ENCODE measurements around the gene TBXA2R.

TBXA2R gene

DNA sequence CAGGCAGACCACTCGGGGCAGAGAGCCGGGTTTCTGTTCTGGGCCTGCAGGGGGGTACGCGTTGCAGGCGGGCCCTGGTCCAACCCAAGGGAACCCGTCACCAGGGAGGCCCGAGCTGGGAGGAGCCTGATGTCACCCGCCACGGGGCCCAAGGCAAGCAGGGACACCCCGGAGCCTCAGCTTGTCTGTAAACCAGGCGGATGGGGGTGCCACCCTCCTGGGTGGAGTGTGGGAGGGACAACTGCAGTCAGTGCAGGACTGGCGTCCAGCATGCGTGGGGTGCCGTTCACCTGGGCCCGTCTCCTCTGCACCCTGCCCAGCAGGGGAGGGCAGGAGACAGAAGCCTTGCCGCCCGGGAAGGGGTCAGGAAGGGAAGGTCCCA, 12.9 kb upstream of the TBXA2R start:
- DNase-seq (ENCODE audit: low read depth, low spot score), result no peak

DNA sequence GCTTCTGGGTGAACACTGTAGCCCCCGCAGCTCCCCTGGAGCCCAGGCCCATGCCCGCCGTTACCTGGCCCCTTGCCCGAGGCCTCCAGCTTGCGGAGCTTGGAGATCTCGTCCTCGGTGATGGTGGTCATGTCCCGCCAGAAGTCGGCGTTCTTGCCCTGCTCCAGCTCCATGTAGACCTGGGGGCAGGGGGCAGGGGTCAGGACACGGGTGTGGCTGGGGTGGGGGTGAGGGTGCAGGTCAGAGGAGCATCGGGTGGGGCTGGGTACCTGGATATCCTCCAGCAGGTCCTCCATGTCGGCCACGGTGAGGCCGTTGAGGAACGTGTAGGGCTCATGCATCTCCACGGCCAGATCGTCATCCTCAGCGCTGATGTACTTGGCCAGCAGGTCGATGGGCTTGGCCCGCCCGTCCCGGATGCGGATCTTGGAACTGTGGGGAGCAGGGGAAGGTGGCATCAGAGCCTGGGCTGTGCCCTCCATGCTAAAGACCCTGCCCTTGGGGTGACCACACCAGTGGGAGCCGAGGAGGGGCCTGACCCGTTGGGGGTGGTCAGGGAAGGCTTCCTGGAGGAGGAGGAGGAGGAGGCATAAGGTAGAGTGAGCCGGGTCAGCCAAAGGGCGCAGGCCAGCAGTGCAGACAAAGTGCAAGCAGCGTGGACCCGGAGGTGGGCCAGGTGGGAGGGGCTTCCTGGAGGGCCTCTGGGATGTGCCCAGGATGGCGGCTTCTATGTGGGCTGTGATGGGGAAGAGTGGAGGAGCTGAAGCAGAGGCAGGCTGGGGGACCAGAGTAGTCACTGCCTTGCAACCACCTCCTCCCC, 12.3 kb upstream of the TBXA2R start:
- DNase-seq (ENCODE audit: low read depth, low spot score), result no peak

DNA sequence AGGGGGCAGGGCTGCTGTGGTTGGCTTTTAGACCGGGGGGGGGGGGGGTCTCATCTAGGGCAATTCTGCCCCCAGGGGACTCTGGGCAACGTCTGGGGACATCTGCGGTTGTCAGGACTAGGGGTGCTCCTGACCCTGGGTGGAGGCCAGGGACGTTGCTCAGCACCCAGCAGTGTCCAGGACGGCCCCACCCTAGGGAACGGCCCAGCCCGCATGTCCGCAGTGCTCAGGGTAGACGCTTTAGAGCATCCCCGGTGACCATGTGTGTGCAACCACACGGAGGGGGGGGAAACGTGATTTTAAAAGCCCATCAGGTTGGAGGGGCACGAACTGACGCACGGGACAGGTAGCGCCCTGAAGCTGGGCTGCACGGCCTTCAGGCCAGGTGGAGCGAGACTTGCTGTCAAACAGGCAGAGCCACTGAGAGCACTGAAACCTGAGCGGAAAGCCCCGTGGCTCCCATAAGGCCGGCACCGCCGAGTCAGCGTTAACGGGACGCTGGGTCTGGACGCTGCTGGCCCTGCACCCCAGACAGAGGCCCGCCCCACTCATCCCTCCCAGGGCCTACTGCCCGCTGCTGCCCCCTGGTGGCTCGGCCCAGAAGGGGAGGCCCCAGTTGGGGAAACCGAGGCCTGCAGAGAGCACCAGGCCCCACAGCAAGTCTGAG, 11.6 kb upstream of the TBXA2R start:
- peak; percentile 21 for DNase-seq (ENCODE audit: low read depth, low spot score)

DNA sequence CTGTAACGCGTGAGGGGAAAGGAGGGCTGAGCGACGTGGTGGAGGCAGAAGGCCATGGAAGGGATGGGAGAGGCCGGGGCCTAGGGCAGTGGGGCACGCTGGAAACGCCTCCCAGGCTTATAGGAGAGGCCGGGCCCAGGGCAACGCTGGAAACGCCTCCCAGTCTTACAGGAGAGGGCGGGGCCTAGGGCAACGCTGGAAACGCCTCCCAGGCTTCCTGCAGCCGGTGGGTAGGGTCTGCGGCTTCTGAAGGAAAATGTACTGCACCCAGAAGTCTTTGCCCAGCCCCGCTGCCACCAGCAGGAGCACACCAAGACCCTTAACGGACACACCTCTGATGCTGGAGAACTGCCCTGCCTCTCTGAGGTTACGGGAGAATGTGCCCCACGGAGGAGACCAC, 10.8 kb upstream of the TBXA2R start:
- no peak for DNase-seq (ENCODE audit: low read depth, low spot score)

DNA sequence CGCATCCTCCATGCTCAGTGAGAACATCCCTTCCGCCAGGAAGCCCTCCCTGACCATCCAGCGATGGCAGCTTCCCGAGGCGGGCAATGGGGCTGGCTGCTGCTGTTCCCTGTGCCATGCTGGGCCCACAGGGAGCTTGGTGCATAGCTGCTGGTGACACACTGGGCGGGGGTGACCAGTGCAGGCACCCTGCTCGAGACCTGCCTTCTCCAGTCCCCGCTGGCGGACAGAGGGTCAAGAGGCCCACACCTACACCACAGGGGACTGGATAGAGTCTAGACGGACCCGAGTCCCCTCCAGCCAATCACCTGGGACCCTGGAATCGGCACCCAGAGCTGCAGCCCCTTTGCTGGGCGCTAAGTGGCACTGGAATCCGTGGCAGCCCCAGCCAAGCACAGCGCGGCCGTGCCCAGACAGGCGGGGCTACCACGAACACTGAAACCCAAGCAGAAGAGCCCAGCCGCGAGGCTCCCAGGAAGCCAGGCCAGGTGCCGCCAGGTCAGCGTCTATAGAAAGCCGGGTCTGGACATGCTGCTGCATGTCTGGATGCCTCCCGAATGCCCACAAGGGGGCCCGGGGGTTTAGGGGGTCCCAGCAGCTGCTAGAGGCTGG, 9.0 kb upstream of the TBXA2R start:
- no peak for DNase-seq (ENCODE audit: low read depth, low spot score)

DNA sequence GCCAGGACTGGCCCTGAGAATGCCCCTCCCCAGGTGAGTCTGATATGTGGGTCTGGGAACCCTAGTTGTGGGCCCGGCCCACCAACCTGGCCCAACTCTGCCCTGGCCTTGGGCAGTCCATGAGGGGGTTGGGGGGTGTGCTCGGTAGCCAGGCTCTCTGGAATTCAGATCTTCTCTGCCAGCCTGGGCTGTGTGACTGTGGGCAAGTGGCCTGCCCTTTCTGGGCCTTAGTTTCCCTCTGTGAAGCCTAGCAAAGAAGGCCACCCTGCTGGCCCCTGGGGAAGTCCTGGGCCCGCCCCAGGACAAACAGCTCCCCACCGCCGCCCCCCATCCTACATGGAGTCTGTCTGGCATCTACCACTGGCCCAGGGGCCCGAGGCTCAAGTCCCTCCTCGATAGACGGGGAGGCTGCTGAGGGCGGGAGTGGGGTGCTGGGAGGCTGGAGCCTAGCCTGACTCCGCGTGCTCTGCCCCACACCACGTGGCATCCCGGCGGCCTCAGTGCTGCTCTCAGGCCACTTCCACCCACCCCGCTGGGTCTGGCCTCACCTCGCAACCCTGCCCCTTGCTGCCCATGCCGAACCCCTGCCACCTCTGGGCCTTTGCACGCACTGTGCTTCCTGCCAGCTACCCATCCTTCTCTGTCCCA, 8.3 kb upstream of the TBXA2R start:
- no peak for DNase-seq (ENCODE audit: low read depth, low spot score)

DNA sequence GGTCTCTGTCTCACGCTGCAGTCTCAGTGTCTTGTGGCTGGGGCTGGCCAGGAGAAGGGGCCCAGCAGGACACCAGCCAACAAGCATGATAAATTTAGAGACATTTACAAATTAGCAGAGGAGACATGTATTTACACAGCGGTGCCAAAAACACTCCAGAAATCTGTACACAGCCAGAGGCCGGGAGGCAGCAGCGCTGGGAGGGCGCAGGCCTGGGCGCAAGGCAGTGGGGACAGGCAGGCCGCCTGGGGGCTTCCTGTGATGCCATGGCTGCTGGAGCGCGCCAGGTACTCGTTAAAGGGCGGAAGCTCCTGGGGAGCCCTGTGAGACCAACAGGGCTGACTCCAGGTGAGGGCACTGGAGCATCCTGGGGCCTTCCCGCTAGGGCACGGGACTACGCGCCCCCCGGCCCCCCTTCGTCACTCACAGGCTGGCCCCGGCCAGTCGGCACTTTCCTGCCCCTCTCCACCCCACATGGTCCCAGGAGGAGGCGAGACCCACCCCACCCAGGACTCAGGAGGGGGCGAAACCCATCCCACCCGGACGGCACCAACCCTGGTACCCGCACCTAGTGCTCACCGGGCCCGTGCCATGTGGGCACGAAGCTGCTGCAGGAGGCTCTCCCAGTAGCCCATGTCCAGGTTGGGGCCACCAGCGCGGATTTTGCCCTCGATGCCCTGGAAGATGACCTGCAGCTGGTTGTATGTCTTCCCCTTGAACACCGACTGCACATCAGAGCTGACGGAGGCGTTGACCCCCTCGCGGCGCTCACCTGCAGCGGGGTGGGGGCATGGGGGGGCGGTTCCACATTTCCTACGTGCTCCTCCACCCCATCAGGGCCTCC, 7.4 kb upstream of the TBXA2R start:
- no peak for DNase-seq (ENCODE audit: low read depth, low spot score)

DNA sequence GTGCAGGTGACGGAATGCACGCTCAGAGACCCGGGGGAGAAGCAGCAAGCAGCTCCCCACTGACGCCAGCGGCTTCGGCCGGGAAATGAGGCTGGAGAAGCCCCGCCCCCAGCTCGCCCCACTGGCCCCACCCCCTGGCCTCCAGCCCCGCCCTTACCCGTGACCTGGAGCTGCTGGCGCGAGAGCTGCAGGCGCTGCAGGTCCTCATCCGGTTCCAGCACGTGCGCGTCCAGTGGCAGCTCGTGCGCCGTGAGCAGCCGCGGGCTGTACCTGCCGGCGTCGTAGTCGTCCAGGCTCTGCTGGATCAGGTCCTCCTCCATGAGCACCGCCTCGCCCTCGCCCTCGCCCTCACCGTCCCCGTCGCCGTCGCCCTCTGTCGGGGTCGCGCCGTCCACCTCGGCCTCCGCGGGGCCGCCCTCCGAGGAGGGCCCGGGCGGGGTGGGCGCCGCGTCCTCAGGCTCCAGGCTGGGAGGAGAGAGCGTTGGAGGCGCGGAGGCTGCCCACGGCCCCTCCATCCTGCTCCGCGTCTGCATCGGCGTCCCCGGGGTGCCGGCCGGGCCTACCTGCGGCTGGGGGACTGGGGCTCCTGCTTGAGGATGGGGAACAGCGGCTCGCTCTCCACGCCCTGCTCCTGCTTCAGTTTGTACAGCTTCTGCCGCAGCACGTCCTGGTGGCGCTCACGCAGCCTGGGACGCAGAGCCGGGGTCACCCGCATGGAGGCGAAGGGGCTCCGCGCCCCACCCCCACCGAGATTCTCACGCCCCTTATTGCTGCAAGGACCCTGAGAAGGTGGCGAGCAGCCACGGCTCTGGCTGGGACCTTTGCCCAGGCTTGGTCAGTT, 6.4 kb upstream of the TBXA2R start:
- no peak for DNase-seq (ENCODE audit: low read depth, low spot score)

DNA sequence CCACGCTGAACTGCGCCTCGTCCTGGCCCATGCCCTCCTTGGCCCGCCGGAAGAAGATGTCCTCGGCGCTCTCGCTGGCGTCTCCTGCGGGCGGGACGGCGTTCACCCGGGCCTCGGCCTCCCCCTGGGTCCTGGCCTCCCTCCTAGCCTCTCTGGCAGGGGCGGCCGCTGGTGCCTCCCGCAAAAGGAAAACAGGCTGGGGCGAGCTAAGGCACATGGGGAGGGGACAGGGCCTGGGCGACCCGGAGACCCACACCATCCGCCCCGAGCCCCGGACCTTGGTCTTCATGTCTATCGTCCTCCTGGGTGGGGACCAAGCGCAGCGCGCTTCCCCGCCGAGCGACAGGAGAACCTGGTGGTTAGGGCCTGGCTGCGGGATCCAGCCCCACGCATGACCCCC, 5.7 kb upstream of the TBXA2R start:
- DNase-seq (ENCODE audit: low read depth, low spot score), result no peak

DNA sequence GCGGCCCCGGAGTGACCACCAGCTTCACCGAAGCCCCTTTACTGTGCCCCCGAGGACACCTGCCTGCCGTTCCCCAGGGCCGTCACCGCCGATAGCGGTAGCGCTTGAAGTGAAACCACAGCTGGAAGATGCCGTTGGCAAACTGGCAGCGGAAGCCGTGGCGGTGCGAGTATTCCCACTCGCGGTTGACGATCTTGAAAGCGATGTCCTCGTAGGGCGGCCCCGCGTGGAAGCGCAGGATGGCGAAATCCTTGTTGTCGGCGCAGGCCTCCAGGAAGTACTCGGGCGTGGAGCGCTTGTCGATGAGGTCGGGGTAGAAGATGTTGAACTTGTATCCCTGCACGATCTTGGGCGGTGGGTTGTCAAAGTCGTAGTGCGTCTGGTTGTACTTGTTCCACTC, 5.2 kb upstream of the TBXA2R start:
- DNase-seq (ENCODE audit: low read depth, low spot score), result no peak

DNA sequence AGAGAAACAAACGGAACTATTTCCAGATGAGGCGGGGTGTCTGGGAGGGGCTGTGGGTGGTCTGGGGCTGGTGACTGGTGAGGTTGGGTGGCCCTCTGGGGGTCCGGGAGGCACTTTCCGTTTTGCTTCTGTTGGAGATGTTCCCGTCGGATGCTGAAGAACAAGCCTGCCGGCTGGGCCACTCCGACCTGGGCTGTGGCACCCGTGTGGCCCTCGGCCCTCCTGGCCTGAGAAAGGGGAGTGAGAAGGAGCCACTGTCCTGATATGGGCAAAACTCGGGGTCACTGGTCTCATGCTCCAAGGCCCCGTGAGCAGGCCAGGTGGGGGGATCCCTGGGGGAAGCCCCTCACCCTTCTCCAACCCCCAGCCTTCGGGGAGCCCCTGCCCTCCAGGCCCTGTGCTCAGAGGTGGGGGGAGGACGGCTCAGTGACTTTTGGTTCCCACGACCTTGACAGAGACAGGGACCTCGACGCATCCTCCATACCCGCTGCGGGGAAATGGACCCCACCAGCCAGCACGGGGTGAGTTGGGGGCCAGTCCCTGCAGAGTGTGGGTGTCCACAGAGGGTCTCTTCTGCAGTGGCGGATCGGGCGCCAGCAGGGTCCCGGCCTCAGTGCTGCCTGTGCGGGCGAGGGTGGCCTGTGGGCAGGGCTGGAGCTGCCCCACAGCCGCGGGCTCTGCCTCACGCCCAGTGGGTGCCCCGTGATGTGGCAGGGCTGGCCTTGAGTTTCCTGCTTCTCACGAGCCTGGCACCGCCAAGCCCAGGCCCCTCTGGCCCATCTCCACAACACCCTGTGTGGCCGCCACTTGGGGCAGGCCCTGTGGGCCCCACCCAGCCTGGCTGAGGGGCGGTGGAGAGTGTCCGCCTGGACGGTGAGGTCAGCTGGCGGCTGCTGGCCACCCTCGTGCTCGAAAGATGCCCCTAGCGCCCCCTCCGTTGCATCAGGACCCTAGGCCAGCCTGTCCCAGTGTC, 4.4 kb upstream of the TBXA2R start:
- no peak for DNase-seq (ENCODE audit: low read depth, low spot score)

DNA sequence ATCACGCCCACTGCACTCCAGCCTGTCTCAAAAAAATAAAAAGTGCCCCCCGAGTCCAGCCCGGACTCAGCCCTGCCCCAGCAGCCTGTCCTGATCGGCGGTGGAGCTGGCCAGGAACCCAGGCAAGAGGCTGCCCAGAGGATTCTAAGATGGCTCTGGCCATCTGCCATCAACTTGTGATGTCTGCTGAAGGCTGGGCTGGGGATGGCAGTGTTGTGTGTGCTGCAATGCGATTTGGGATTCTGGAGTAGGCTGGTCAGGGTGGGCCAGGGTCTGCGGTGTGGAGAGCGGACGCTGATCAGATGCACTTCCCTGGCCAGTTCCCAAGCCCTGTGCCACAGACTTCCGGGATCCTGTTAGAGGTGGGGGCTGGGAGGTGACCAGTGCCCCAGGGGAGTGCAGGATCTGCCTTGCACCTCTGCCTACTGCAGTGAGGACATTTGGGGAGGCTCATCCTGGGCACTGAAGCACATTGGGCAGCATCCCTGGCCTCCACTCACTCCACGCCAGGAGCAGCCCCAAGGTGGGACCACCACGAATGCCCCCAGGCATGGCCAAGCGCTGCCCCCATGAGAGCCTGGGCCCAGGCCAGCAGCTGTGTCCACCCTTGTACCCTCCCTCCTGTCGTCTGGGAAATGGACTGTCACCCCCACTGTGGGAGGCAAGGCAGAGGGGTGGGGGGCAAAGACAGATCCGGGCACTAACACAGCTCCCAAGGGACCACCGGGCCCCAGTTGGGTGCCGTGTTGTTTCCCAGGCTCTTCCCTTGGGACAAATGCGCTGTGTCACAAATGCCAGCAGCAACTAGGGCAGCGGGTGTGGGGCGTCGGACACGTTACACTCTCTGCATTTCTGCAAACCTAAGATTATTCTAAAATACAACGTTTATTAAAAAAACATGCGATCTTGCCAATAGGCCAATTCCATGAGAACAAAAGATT, 3.4 kb upstream of the TBXA2R start:
- no peak for DNase-seq (ENCODE audit: low read depth, low spot score)

DNA sequence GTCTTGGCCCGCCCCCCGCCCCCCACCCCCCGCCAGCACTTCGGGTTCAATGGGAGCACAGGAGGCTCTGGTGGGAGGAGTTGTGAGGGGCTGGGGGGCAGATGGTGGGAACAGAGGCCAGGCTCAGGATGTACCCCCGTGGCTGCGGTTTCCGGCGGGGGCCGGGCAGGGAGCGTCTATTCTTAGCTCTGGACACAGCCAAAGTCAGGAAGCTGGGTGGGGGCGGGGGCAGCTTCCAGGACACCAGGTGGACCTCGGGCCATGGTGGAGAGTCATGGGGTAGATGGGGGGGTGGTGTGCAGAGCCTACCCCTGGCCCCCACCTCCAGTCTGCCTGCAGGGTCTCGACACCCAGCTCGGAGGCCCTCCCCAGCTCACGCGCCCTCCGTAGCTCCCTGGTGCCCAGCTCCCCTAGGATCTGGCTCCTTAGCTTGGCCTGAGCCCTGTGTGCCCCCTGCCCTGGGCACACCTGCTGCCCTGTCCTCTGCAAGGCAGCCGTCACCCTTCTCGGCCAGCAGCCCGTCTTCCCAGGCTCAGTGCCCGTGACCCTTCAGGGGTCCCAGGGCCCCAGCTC, 2.2 kb upstream of the TBXA2R start:
- no peak for DNase-seq (ENCODE audit: low read depth, low spot score)

DNA sequence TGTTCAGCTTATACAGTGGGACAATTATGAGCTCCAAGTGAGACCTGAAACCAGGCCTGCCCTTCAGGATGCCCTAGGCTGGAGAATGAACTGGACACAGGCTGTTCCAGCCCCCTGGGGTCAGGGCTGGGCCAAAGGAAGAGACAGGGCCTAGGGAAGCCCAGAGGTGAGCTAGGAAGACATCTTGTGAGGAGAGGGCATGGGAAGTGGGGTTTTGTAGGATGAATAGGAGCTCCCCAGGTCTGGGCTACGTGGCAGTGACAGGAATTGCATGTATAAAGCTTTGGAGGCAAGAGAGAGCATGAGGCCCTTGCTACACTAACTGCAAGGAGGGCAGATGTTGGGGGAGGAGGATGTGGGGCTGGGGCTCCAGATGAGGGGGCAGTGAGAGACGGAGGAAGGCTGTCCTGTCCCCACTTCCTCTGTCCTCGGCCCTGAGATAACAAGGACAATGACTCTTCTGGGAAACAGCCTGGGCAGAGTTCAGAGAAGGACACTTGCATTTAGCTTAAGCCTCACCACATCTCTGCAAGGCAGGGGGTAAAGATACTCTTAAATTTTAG, 1.5 kb upstream of the TBXA2R start:
- no peak for DNase-seq (ENCODE audit: low read depth, low spot score)

DNA sequence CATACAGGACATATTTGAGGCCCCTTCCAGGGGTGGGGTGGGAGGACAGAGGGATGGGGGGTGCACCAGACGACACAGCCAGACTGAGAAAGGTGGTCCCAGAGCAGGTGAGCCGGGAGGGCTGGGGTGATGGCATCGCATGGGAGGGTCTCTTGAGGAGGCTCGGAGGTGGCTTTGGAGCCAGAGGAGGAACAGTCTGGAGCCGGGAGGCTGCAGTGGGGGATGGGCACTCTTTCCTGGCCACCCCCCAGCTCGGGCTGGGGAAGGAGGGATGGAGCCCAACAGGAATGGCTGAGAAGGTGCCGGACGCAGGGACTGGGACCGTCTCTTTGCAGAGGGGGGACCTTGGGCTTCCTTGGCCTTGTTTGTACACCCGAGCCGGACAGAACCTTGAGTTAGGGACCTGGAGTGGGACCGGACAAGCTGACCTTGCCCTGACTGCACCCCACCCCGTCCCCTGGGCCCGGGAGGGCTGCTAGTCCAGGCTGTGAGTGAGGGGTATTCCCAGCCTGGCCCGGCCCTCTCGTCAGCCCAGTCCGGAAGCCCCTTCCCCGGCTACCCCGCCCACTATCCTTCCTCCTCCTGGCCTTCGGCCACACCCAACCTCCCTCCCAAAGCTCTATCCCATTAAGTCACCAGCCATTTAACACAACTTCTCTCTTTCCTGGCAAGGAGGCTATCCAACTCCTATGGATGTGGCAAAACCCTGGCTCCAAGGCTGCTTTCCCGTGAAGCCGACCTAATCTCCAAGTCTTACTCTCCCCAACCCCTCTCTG, 816 bp upstream of the TBXA2R start:
- DNase-seq (ENCODE audit: low read depth, low spot score), result no peak

DNA sequence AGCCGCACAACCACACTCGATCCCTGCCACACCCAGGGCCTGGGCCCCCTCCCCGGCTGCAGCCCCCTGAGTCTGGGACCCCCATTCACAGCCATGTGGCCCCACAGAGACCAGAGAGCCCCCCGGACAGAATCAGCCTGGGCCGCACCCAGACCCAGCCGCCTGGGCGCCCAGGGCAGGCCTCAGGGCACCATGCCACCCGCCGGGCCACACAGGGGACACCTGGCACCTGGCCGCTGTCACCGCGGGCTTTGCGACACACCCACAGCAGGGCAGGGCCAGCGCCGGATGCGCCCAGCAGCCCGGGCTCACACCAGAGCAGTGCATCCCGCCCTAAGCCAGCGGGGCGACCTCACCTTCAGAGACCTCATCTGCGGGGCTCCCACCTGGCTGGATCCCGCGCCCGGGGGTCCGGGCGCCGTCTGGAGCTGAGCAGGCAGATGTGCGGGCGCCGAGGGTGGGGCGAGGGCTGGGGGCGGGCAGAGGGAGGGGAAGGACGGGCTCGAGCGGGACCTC, 443 bp downstream of the TBXA2R start:
- DNase-seq (ENCODE audit: low read depth, low spot score), result no peak

DNA sequence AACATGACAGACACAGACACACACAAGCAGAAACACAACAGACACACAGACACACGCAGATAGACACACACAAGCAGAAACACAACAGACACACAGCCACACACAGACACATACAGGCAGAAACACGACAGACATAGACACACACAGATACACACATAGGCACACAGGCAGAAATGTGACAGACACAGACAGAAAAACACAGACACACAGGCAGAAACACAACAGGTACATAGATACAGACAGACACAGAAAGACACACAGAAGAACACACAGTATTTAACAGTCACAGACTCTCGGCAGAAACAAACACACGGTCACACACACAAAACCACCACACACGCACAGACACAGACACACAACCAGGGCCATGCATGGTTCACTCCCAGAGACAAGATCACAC, 905 bp downstream of the TBXA2R start:
- DNase-seq (ENCODE audit: low read depth, low spot score), result no peak
